ENCODE measurements around the gene BTBD10.

- peak; percentile 64 for TF ChIP-seq CTCF (IDR thresholded peaks at IDR 0.05; ENCODE audit: poor library complexity)
- no peak for TF ChIP-seq EZH2 (IDR thresholded peaks at IDR 0.05; ENCODE audit: borderline replicate concordance)
- TF ChIP-seq EZH2phosphoT487 (IDR thresholded peaks at IDR 0.05; ENCODE audit: low read depth, severe bottlenecking, unreplicated experiment), result no peak
Observed at GRCh38 chr11:13465909-13466371, 2.9 kb upstream of the BTBD10 start.
